CD4-positive, alpha-beta T cell treated with Interleukin-17A for 4 hours (primary cell): ENCODE data around the gene ATAT1.

Experiments
- DNase-seq: peaks from one replicate; pipeline ENCODE4 v3.0.0-alpha.2; 2020; ENCODE audit warnings: mixed read lengths

ATAT1 gene

GRCh38 chr6:30613251-30614043 lies 13.2 kb upstream of the ATAT1 start:
- no peak for DNase-seq

- DNase-seq: peak; percentile 21
Observed at GRCh38 chr6:30614044-30614842, 12.4 kb upstream of the ATAT1 start.

DNA sequence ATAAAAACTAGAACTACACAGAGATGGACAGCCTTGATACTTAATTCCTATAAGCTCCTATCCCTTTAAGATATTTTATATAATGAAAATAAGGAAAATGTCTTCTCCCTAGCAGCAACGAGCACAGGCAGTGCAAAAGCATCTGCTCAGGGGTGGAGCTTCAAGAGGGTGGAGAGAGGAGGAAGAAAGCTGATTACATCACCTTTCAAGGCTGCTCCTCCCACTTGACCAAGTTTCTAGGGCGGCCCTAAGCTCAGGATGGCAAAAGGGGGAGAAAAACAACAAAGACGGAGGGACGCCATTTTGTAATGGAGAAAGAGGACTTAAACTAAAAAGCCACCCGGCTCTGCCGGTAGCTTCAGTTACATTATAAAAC lies 11.8 kb upstream of the ATAT1 start:
- peak; percentile 89 for DNase-seq

DNA sequence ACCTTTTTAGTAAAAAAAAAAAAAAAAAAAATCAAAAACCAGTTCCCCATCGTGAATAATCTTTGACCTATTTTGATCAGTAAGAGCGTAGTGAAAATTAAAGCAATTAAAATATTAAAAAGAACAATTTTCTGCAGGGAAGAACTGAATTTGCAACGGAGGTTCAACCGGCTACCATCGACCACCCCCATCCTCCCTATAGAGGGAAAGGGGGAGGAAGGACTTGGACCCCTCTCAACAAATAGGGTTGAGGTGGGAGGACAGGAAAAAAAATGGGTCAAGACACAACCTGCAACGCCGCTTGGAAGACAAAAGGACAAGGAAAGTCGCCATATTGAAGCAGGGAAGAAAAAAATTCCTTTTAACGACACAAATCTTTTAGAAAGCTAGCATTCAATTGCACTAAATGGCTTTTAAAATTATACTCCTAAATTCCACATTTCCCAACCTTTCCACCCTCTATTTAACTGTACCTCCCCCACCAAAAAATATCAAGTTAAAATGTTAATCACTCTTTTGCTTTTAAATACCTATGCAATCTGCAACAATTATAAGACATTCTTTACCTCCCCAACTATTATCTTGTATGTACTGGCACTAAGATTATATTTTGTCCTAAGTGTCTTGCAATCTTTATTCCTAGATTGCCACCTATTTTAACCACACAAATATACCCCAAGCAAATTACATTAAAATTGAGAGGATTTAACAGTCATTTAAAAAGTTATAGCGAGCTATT lies 11.3 kb upstream of the ATAT1 start:
- peak; percentile 43 for DNase-seq

- peak; percentile 45 for DNase-seq
Observed at GRCh38 chr6:30615958-30616810, 10.5 kb upstream of the ATAT1 start.

GRCh38 chr6:30616811-30617564 lies 9.7 kb upstream of the ATAT1 start, which contains the start of gene PPP1R10:
TSS of gene PPP1R10 (minus strand) at chr6:30617243. CDS start at chr6:30609944, 7,299 bp downstream.
- peak; percentile 97 for DNase-seq

DNA sequence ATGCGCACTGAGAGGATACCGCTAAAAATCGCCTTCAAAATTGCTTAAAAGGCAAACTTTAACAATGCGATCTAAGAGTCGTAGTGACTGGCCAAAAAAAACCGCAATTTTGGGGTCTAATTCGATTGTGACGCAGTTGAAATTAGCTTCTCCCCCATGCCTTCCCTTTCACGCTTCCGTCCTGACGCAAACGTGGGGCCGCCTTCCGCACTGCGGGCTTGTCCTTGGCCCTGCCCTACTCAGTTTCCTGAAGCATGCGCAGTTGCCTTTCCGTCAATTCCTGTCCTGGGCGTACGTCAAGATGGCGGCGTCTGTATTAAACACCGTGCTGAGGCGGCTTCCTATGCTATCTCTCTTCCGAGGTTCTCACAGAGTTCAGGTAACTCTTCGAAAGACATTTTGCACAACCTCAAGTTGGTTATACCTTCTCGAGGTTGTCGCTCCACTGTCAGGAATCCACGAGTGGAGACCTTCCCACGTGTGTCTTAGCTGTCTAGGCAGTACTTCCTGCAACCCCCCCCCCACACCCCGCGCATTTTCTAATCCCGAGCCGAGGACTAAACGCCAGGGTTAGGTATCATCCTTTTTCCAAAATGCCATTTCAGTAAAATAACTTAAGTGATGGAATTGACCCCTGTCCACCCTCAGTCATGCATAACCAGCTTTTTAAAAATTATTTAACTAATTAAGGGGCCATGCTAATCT lies 9.0 kb upstream of the ATAT1 start, which contains the start of gene MRPS18B:
MRPS18B (plus strand) TSS at position 276 of the 705 bp plus-strand sequence; CDS start at position 302, 26 bp downstream.
- peak; percentile 98 for DNase-seq

DNA sequence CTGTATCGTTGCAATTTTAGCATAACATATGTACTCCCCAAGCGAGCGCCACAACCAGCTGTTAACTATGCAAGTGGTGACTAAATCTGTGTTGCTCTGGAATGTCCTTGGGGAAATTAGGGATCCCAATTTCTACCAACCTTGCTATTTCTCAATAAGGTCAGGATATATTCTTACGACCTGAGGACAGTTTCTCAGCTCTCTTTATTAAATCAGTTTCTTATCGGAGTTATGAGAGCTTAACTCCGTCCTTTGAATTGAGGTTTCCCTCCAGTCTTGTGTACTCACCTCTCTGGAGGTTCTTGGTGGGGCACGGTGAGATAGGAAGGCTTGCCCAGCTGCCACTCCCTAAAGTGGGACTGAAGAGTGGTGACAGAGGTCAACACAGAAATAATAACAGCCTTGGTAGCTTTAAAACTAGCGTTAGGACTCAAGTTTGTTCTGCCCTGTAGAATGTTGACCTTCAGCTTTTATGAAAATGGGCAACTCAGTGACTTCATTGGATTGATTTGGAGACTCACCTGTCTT lies 8.3 kb upstream of the ATAT1 start:
- no peak for DNase-seq

DNA sequence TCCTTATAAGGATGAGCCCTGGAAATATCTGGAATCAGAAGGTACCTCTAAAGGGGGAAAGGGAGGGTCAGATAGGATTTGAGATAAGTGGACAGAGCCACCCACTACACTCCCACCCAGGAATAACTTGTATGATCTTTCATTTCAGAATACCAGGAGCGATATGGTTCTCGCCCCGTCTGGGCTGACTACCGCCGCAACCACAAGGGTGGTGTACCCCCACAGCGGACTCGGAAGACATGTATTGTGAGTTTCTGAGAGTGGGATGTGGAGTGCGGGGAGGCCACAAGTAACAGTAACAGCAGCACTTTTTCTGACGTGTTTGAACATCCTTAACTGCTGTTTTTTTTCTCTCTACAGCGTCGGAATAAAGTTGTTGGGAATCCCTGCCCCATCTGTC lies 7.1 kb upstream of the ATAT1 start:
- no peak for DNase-seq

GRCh38 chr6:30625511-30625910 lies 1.2 kb upstream of the ATAT1 start:
- no peak for DNase-seq

- no peak for DNase-seq
Observed at GRCh38 chr6:30635834-30636233, 9.2 kb downstream of the ATAT1 start.

GRCh38 chr6:30640481-30640880 lies 13.8 kb downstream of the ATAT1 start:
- peak; percentile 9 for DNase-seq

GRCh38 chr6:30641048-30641447 lies 14.4 kb downstream of the ATAT1 start:
- DNase-seq: peak; percentile 5

DNA sequence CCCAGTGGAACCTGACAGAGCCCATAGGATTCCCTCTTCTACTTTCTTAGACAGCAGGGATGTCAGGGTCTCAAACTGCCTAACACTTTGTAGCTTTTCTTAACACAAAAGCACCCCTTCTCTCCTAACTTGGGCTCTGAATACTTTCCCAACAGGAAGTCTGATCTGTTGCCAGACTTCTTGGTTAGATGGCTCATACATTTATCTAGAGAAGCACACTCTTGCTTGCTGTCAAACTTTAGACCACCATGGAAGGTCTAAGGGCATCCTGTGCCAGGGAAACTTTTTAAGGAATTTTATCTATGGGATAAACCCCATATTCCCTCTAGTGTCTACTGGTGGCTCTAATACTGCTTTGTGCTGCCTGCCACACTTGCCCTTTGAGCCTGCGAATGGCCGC lies 17.0 kb downstream of the ATAT1 start:
- DNase-seq: no peak

DNA sequence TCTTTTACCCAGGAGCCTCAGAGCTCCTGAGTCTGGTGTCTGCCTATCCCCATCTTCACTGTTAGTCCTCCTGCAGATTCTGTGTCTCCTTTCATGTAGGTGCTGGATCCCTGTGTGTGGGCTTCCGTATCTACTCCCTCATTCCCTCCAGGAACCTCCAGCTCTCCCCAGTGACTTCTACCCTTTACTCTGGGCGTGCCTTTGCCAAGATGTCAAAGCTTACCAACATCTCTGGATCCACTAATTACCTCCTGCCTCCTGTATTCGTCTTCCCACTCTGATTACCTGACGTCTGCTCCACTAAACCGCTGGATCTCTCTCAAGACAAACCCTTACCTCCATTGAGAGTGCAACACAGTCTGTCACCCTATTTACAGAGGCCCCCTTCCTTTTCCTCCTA lies 18.1 kb downstream of the ATAT1 start:
- DNase-seq: no peak

GRCh38 chr6:30645989-30646388 lies 19.3 kb downstream of the ATAT1 start:
- DNase-seq: no peak

DNA sequence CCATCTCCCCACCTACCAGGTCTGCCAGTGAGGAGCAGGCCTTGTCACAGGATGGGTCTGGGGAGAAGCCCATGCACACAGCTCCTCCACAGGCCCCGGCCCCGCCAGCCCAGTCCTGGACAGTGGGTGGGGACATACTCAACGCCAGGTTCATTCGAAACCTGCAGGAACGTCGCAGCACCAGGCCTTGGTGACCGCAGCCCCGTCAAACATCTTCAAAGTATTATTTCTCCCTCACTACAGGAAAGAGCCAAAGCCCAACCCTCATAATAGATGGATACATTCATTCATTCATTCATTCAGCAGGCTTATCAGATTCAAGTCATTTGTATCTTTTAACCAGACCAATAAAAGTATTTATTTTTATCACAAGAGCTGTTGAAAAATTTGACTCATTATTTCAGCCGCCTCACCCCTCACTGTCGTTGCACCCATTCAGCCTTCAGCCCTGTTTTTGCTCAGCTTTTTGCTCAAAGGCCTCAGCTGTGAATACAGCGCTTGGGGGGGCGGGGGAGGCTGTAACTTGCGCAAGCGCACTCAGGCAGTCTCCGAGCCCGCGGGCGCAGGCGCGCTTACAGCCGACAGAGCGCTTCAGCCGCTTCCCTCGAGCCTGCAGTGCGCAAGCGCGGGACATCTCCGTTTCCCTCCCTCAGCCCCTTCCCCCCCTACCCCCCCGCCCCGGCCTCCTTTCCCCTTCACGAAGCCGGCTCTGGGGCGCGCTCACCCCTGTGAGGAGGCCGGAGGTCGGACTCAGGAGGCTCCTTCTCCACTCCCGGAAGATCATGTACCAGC lies 20.0 kb downstream of the ATAT1 start, which contains the start of gene C6orf136:
C6orf136 (plus strand) TSS at position 684 of the 792 bp plus-strand sequence; CDS start at position 783, 99 bp downstream.
- peak; percentile 97 for DNase-seq

GRCh38 chr6:30647242-30648116 lies 20.8 kb downstream of the ATAT1 start:
- DNase-seq: peak; percentile 88
